HepG2 (cell line): ENCODE measurements around the gene TSGA10. TPM values are rescaled to one million over a fixed set of nuclear protein-coding genes. Genes with fewer than 3 reads are reported as not detected.

Experiments used
- ATAC-seq: fragments of 200-7000 bp; cut with Tn5 transposase; 3 replicates; pipeline ENCODE4 v1.9.1; 2020; ENCODE audit warnings: mild to moderate bottlenecking, moderate library complexity
- BruUV-seq: library from RNA; stranded (reverse); fragments of 400-500 nt; replicated peaks from 2 replicates; lab custom pipeline; 2021; lab: Mats Ljungman, UMichigan
- CTCF ChIA-PET: fragments of 300-600 bp; formaldehyde crosslinking; extraction: SDS; loops from one replicate; lab custom pipeline; 2021; ENCODE audit warnings: low total read pairs, inconsistent platforms, low intra/inter-chr PET ratio; lab: Yijun Ruan, JAX
- POLR2A ChIA-PET: fragments of 350-600 bp; sonication (Branson Sonifier 250); formaldehyde crosslinking; loops from one replicate; lab custom pipeline; 2020; ENCODE audit warnings: antibody characterized with exemption, inconsistent platforms; lab: Yijun Ruan, JAX
- DNase-seq: peaks from one replicate; pipeline ENCODE4 v3.0.0-alpha.2; 2015; ENCODE audit warnings: low spot score
- FAIRE-seq: peaks from 3 replicates; lab custom pipeline; 2011; peaks lifted over from hg19 to GRCh38; lab: Jason Lieb, UNC
- H2AFZ ChIP-seq: one replicate; pipeline ENCODE4 v1.6.1; 2011; ENCODE audit warnings: low read length, inconsistent platforms
- H3K27ac ChIP-seq: fragments of 300-600 bp; 3 replicates; pipeline ENCODE4 v1.8.0; 2011; ENCODE audit warnings: mixed run types, mild to moderate bottlenecking, mixed read lengths, low read length, inconsistent platforms; ENCODE audit not compliant: insufficient read depth; ENCODE audit errors: extremely low read length
- H3K27me3 ChIP-seq, 2 experiments: fragments of 200-600 bp in 1 of 2; 2 replicates in 1 of 2; 3 replicates in 1 of 2; pipeline versions ENCODE4 v1.6.0 to v1.8.0; 2011; ENCODE audit warnings: low read length in 2 of 2, mild to moderate bottlenecking in 2 of 2, moderate library complexity in 2 of 2, inconsistent platforms in 1 of 2; ENCODE audit not compliant: insufficient read depth in 2 of 2, control insufficient read depth in 1 of 2
- H3K36me3 ChIP-seq, 2 experiments: fragments of 200-600 bp in 1 of 2; replicated peaks in 1 of 2; 2 replicates in 1 of 2; 3 replicates in 1 of 2; pipeline versions ENCODE4 v1.5.1 to v1.8.0; 2011; ENCODE audit warnings: low read length in 2 of 2, inconsistent platforms in 1 of 2; ENCODE audit not compliant: insufficient read depth in 2 of 2, control insufficient read depth in 1 of 2
- H3K4me1 ChIP-seq: 2 replicates; pipeline ENCODE4 v1.5.1; 2012; ENCODE audit warnings: low read length, inconsistent platforms; ENCODE audit not compliant: insufficient read depth
- H3K4me2 ChIP-seq: 2 replicates; pipeline ENCODE4 v1.6.0; 2011; ENCODE audit warnings: low read depth, low read length, inconsistent platforms
- H3K4me3 ChIP-seq, 3 experiments: fragments of 200-600 bp in 1 of 3; sonication (generic), shearing (Covaris generic) in 1 of 3; replicated peaks in 1 of 3; 2 replicates each; pipeline ENCODE4 v1.5.1; 2011 to 2016; ENCODE audit warnings: low read length in 3 of 3, inconsistent platforms in 2 of 3, low read depth in 2 of 3, mild to moderate bottlenecking in 2 of 3, control low read depth in 1 of 3, mixed read lengths in 1 of 3; ENCODE audit not compliant: insufficient read depth in 1 of 3
- H3K79me2 ChIP-seq: one replicate; pipeline ENCODE4 v1.6.1; 2011; ENCODE audit warnings: low read length, inconsistent platforms; ENCODE audit not compliant: insufficient read depth
- H3K9ac ChIP-seq: 2 replicates; pipeline ENCODE4 v1.6.0; 2011; ENCODE audit warnings: mild to moderate bottlenecking, low read depth, low read length, inconsistent platforms; ENCODE audit not compliant: insufficient read depth
- H3K9me3 ChIP-seq: 2 replicates; pipeline ENCODE4 v1.5.1; 2012; ENCODE audit warnings: mild to moderate bottlenecking, low read length
- H4K20me1 ChIP-seq: 2 replicates; pipeline ENCODE4 v1.6.0; 2011; ENCODE audit warnings: inconsistent platforms, mild to moderate bottlenecking, low read length, moderate library complexity; ENCODE audit not compliant: insufficient read depth
- CCAR2 ChIP-seq: fragments of 200-400 bp; formaldehyde crosslinking; optimal IDR thresholded peaks from 2 replicates; pipeline ENCODE3; 2018; ENCODE audit warnings: low read depth, mild to moderate bottlenecking, low read length, moderate library complexity
- ELF3 ChIP-seq: IDR thresholded peaks from 2 replicates; pipeline ENCODE4 v1.6.1; 2016; ENCODE audit warnings: missing genetic modification reagents, missing compliant biosample characterization
- FOXP1 ChIP-seq, 2 experiments: fragments of 450-650 bp in 1 of 2; IDR thresholded peaks; 2 replicates each; pipeline ENCODE4 v1.6.1; 2017 to 2018; ENCODE audit warnings: antibody characterized with exemption in 1 of 2
- GLMP ChIP-seq: sonication (generic); formaldehyde crosslinking; IDR thresholded peaks from 2 replicates; pipeline ENCODE4 v1.9.0; 2021; ENCODE audit warnings: missing genetic modification reagents, mild to moderate bottlenecking, borderline replicate concordance
- HNRNPLL ChIP-seq: fragments of 200-400 bp; formaldehyde crosslinking; IDR thresholded peaks from 2 replicates; pipeline ENCODE4 v1.6.1; 2017; ENCODE audit warnings: mild to moderate bottlenecking, low read depth, low read length; ENCODE audit not compliant: poor library complexity, severe bottlenecking
- MNT ChIP-seq: fragments of 450-650 bp; IDR thresholded peaks from 2 replicates; pipeline ENCODE4 v1.6.1; 2016
- POLR2A ChIP-seq, 2 experiments: IDR thresholded peaks; 2 replicates each; pipeline ENCODE4 v1.6.1; 2011; ENCODE audit warnings: low read depth in 2 of 2, low read length in 2 of 2, mild to moderate bottlenecking in 1 of 2, moderate library complexity in 1 of 2; ENCODE audit not compliant: insufficient read depth in 1 of 2
- SMC3 ChIP-seq: IDR thresholded peaks from 2 replicates; pipeline ENCODE4 v1.6.1; 2011; ENCODE audit warnings: low read length, improper control_type of control experiment
- TFDP2 ChIP-seq: sonication (generic); formaldehyde crosslinking; IDR thresholded peaks from 2 replicates; pipeline ENCODE4 v1.4.0; 2020; ENCODE audit warnings: missing genetic modification reagents
- ZFY ChIP-seq: sonication (generic); formaldehyde crosslinking; IDR thresholded peaks from 2 replicates; pipeline ENCODE4 v1.4.0; 2020; ENCODE audit warnings: missing genetic modification reagents
- ZNF260 ChIP-seq: sonication (generic); formaldehyde crosslinking; IDR thresholded peaks from 2 replicates; pipeline ENCODE4 v1.4.0; 2020; ENCODE audit warnings: missing genetic modification reagents, low read depth, mild to moderate bottlenecking, borderline replicate concordance
- ZNF468 ChIP-seq: sonication (generic); formaldehyde crosslinking; IDR thresholded peaks from 2 replicates; pipeline ENCODE4 v1.8.0; 2022; ENCODE audit warnings: mild to moderate bottlenecking, moderate library complexity, missing genetic modification reagents
- ZNF562 ChIP-seq: sonication (generic); formaldehyde crosslinking; IDR thresholded peaks from 2 replicates; pipeline ENCODE4 v1.8.0; 2022; ENCODE audit warnings: missing genetic modification reagents, borderline replicate concordance
- ZNF570 ChIP-seq: sonication (generic); formaldehyde crosslinking; IDR thresholded peaks from 2 replicates; pipeline ENCODE4 v1.4.0; 2020; ENCODE audit warnings: mild to moderate bottlenecking, missing genetic modification reagents, borderline replicate concordance
- ZNF616 ChIP-seq: sonication (generic); formaldehyde crosslinking; IDR thresholded peaks from 2 replicates; pipeline ENCODE4 v1.5.0; 2020; ENCODE audit warnings: low read depth, mild to moderate bottlenecking, missing genetic modification reagents
- WGBS: methylation state at CpG from one replicate; pipeline ENCODE4 v1.1.6; 2017; ENCODE audit warnings: low lambda C conversion rate; 5-methylcytosine and 5-hydroxymethylcytosine counted together
- in situ Hi-C: cut with HindIII; loops from 2 replicates; pipeline ENCODE4 v1.10.0; 2017; ENCODE audit warnings: low pct_unique_long_range_greater_than_20kb; ENCODE audit not compliant: extremely low pct_ligation_motif_present
- intact Hi-C: fragments of 100-400 bp; cut with micrococcal nuclease; formaldehyde crosslinking; loops from one replicate; pipeline ENCODE4 v1.10.0; 2022; ENCODE audit not compliant: unreplicated experiment
- polyA plus RNA-seq, 8 experiments: library from polyadenylated mRNA; depleted of rRNA in 3 of 8; stranded (reverse) in 7 of 8; unstranded in 1 of 8; fragments of >200 nt; fragmentation: Illumina TruSeq in 4 of 8; extraction: Trizol in 4 of 8; gene quantifications; 2 replicates each; pipeline versions ENCODE4 v1.2.1 to v1.2.3, GENCODE V29; 2011 to 2016; ENCODE audit warnings: low read depth in 4 of 8, missing spikeins in 1 of 8, mixed read lengths in 1 of 8; ENCODE audit not compliant: insufficient read depth in 1 of 8
- total RNA-seq, 5 experiments: library from RNA; depleted of rRNA; stranded (reverse); fragments of >200 nt; fragmentation: Illumina TruSeq; extraction: Trizol; gene quantifications; 2 replicates each; pipeline ENCODE4 v1.2.3, GENCODE V29; 2016; ENCODE audit warnings: low read depth in 1 of 5
- TF ChIP-seq, protein P1 (sequence below): sonication (generic); formaldehyde crosslinking; IDR thresholded peaks from 2 replicates; pipeline ENCODE4 v1.4.0; 2020; ENCODE audit warnings: missing genetic modification reagents, mild to moderate bottlenecking, borderline replicate concordance

TSGA10 gene
- total and polyA plus RNA-seq, 2 of the 13 experiments (the other 11 are each of a cell fraction or from before 2014, with no cell fraction given) = 4.7 to 13.1 TPM

- Histone ChIP-seq H3K4me1 (no peaks in the 10 kb centered on the region), H3K9me3 (no peaks in the 10 kb centered on the region), H3K27ac (no peak overlapping the region), H2AFZ (no peak overlapping the region), H3K9ac (no peak overlapping the region), H4K20me1 (no peaks in the 10 kb centered on the region), H3K27me3 (no peaks in the 10 kb centered on the region), H3K36me3 (no peaks in the 10 kb centered on the region), H3K79me2 (no peaks in the 10 kb centered on the region), H3K4me3 (no peak overlapping the region), H3K4me2 (no peak overlapping the region)
- ChIA-PET POLR2A (no interaction called here), CTCF (no interaction called here)
- no TSS peak for BruUV-seq
- WGBS = 89% methylated on average over 2 of the region's 2 CpGs
- TF ChIP-seq, protein P1, sequence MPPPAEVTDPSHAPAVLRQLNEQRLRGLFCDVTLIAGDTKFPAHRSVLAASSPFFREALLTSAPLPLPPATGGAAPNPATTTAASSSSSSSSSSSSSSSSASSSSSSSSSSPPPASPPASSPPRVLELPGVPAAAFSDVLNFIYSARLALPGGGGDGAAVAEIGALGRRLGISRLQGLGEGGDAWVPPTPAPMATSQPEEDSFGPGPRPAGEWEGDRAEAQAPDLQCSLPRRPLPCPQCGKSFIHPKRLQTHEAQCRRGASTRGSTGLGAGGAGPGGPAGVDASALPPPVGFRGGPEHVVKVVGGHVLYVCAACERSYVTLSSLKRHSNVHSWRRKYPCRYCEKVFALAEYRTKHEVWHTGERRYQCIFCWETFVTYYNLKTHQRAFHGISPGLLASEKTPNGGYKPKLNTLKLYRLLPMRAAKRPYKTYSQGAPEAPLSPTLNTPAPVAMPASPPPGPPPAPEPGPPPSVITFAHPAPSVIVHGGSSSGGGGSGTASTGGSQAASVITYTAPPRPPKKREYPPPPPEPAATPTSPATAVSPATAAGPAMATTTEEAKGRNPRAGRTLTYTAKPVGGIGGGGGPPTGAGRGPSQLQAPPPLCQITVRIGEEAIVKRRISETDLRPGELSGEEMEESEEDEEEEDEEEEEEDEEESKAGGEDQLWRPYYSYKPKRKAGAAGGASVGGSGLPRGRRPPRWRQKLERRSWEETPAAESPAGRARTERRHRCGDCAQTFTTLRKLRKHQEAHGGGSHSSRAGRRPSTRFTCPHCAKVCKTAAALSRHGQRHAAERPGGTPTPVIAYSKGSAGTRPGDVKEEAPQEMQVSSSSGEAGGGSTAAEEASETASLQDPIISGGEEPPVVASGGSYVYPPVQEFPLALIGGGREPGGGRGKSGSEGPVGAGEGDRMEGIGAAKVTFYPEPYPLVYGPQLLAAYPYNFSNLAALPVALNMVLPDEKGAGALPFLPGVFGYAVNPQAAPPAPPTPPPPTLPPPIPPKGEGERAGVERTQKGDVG = no peak
- no peak for TF ChIP-seq FOXP1 (IDR thresholded peaks at IDR 0.05)
- TF ChIP-seq FOXP1 (CRISPR knock-in tag; IDR thresholded peaks at IDR 0.05) = no peak
- no peak for TF ChIP-seq ZFY
- no peak for TF ChIP-seq SMC3
- TF ChIP-seq POLR2A (IDR thresholded peaks at IDR 0.05; ENCODE audit: insufficient read depth in 1 of 2, low read depth in 2 of 2, low read length in 2 of 2) = no peak
- TF ChIP-seq ZNF260 (CRISPR knock-in tag) = no peak
- TF ChIP-seq HNRNPLL = no peak
- no peak for TF ChIP-seq TFDP2 (CRISPR knock-in tag)
- no peak for TF ChIP-seq ZNF562 (CRISPR knock-in tag)
- no peak for TF ChIP-seq ZNF616 (CRISPR knock-in tag)
- no peak for TF ChIP-seq GLMP (CRISPR knock-in tag)
- no peak for TF ChIP-seq ZNF468 (CRISPR knock-in tag)
- no peak for TF ChIP-seq ZNF570 (CRISPR knock-in tag)
- TF ChIP-seq ELF3 (CRISPR knock-in tag) = no peak
- TF ChIP-seq CCAR2 = no peak
- TF ChIP-seq MNT = no peak
- no peak for ATAC-seq
- DNase-seq = no peak
- in situ Hi-C loops = no loop called here
- intact Hi-C loops = no loop called here
- no peak for FAIRE-seq
These were observed 50.7 kb downstream of the TSGA10 start for GRCh38 chr2:99104006-99104405.
